Peyer's patch (tissue), 4 donors: Measurements from ENCODE around the gene CARF. TPM values are rescaled to one million over a fixed set of nuclear protein-coding genes. Genes with fewer than 3 reads are reported as not detected.

Experiments
- DNase-seq, 3 donors: peaks; one replicate each; pipeline ENCODE4 v3.0.0-alpha.2; 2017 to 2019
- H3K27ac ChIP-seq, 4 donors: fragments of 200-600 bp; sonication (generic); one replicate each; pipeline ENCODE4 v1.5.1; 2016 to 2019
- H3K27me3 ChIP-seq, 2 donors: fragments of 200-600 bp; sonication (generic); one replicate each; pipeline ENCODE4 v1.5.1; 2019
- H3K36me3 ChIP-seq, 3 donors: fragments of 200-600 bp; sonication (generic); one replicate each; pipeline ENCODE4 v1.5.1; 2016 to 2019
- H3K4me1 ChIP-seq, 4 donors: fragments of 200-600 bp; sonication (generic); one replicate each; pipeline ENCODE4 v1.5.1; 2016 to 2019
- H3K4me3 ChIP-seq, 4 donors: fragments of 200-600 bp; sonication (generic); 1 replicate in 3 of 4; 2 replicates in 1 of 4; pipeline ENCODE4 v1.5.1; 2016 to 2019; ENCODE audit warnings: mild to moderate bottlenecking in 1 of 4
- H3K9me3 ChIP-seq, 4 donors: fragments of 200-600 bp; sonication (generic); one replicate each; pipeline ENCODE4 v1.5.1; 2016 to 2019; ENCODE audit warnings: mild to moderate bottlenecking in 1 of 4
- CTCF ChIP-seq, 6 experiments: fragments of 450-650 bp in 4 of 6; fragments of 200-600 bp in 2 of 6; sonication (generic) in 1 of 6; IDR thresholded peaks; one replicate each; pipeline ENCODE4 v1.5.1; 2017 to 2019; ENCODE audit warnings: antibody characterized with exemption in 6 of 6, mild to moderate bottlenecking in 3 of 6, moderate library complexity in 1 of 6
- POLR2A ChIP-seq, 2 donors: fragments of 450-650 bp; IDR thresholded peaks; one replicate each; pipeline ENCODE4 v1.5.1; 2017; ENCODE audit warnings: antibody characterized with exemption in 2 of 2, mild to moderate bottlenecking in 2 of 2, moderate library complexity in 2 of 2
- small RNA-seq, 2 donors: library from RNA; depleted of rRNA; stranded (forward); fragments of <200 nt; gene quantifications; one replicate each; pipeline ENCODE3, GENCODE V24; 2016
- total RNA-seq, 4 donors: library from RNA; depleted of rRNA; stranded (reverse); fragments of >200 nt; gene quantifications; one replicate each; pipeline ENCODE4 v1.1.0, GENCODE V29; 2016

CARF gene
- total RNA-seq, 4 donors from 2014 or later = 8.2 to 32.2 (median 13.2) TPM

DNA sequence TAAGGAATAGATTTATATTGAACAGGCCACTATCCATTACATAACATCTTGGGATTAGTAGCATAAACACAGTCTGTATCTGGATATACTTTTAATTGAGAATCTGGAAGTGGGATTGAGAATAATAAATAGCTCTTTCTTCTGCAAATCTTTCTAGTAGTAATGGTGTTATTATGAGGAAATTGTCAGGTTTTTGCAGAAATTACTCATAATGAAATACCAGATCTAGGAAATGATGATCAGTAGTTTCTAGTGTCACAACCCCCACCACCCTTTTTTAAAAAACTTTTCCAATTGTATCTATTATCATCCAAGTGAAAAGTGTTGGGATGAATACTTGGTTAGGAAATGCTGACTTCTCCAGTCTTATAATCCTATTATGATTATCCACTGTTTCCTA, 121.3 kb downstream of the CARF start:
- H3K36me3 ChIP-seq = no peaks in the 10 kb centered on the region
- no peak overlapping the region for H3K27ac ChIP-seq
- no peak for DNase-seq
- no peak for TF ChIP-seq POLR2A (IDR thresholded peaks at IDR 0.05)
- no peak for TF ChIP-seq CTCF (IDR thresholded peaks at IDR 0.05)
- H3K4me3 ChIP-seq = no peak overlapping the region
- H3K4me1 ChIP-seq = peaks cover 0 to 14% (median 0%) of the 10 kb centered on the region in 4 donors
- no peaks in the 10 kb centered on the region for H3K27me3 ChIP-seq
- no peaks in the 10 kb centered on the region for H3K9me3 ChIP-seq

DNA sequence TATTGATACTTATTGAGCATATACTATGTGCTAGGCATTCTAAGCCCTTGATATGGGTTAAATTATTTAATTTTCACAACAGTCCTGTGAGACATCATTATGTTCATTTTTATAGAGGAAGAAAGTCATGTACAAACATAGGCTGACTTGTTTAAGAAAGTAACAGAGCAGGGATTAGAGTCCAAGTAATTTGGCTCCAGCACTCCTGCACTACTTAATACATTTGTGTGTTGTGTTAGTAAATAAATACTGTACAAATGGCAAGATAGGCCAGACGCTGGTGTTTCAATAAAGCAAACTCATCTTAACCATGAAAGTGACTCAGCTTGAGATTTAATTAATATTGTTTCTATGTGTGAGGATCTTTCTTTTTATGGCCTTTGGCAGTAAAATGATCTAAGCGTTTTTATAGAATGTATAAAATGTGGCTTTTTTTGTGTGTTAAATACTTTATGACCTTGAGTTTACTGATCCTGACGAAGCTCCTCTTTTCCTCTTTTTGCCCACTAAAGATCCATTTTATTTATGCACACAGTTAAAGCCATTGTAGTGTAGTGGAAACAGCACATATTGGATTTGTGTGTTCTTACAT, 123.9 kb downstream of the CARF start:
- H3K4me3 ChIP-seq = no peak overlapping the region
- H3K27me3 ChIP-seq = no peaks in the 10 kb centered on the region
- no peaks in the 10 kb centered on the region for H3K36me3 ChIP-seq
- DNase-seq = no peak
- no peak overlapping the region for H3K27ac ChIP-seq
- H3K4me1 ChIP-seq = peaks cover 0 to 18% (median 1%) of the 10 kb centered on the region in 4 donors
- TF ChIP-seq POLR2A (IDR thresholded peaks at IDR 0.05) = no peak
- TF ChIP-seq CTCF (IDR thresholded peaks at IDR 0.05) = no peak
- no peaks in the 10 kb centered on the region for H3K9me3 ChIP-seq

Small RNA genes lying within 50 kb of the gene (small RNA-seq; reads per million reads assigned to genes)
- 0 reads per million in 2 donors for gene AC010900.2

Other genes starting within 250 kb of the CARF start
- 1 to 10 TPM; 2.5 to 6.3 (median 4.9) TPM for gene ICA1L, start 40.5 kb upstream of the CARF start, total RNA-seq
- gene WDR12, start 602 bp upstream of the CARF start, total RNA-seq = 10 to 100 TPM in 2 of 4 donors, 1 to 10 TPM in 2; 2.5 to 28.6 (median 15.0) TPM
- 100 to 1,000 TPM in 1 of 4 donors, 10 to 100 TPM in 3; 43.7 to 140 (median 90.2) TPM for gene NBEAL1, start 102.6 kb downstream of the CARF start, total RNA-seq